ENCODE measurements around the gene GNAT2.

- TF ChIP-seq ZNF274 (IDR thresholded peaks at IDR 0.05; ENCODE audit: low read depth, low read length) (no peak), YY1 (IDR thresholded peaks at IDR 0.05; ENCODE audit: insufficient read depth, insufficient read length) (no peak), SUZ12 (IDR thresholded peaks at IDR 0.05; ENCODE audit: extremely low read depth, insufficient read depth, insufficient read length) (no peak)
These were observed 48.2 kb upstream of the GNAT2 start, which contains the start of gene GSTM2 for GRCh38 chr1:109667452-109668122.

All from NT2/D1 (cell line).